ENCODE results near the gene DENND4B.

DNA sequence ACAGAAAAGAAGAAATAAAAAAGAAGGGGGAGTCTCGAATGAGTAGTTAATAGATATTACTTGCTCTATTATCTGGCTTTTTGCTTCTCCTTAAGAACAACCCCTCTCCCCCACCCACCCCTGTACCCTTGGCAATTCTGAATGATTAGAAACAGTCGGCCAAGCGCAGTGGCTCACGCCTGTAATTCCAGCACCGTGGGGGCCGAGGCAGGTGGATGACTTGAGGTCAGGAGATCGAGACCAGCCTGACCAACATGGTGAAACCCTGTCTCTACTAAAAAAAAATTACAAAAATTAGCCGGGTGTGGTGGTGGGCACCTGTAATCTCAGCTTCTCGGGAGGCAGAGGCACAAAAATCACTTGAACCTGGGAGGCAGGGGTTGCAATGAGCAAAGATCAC lies 66.5 kb downstream of the DENND4B start:
- TF ChIP-seq EZH2 (IDR thresholded peaks at IDR 0.05; ENCODE audit: borderline replicate concordance): no peak
- TF ChIP-seq, protein P1, sequence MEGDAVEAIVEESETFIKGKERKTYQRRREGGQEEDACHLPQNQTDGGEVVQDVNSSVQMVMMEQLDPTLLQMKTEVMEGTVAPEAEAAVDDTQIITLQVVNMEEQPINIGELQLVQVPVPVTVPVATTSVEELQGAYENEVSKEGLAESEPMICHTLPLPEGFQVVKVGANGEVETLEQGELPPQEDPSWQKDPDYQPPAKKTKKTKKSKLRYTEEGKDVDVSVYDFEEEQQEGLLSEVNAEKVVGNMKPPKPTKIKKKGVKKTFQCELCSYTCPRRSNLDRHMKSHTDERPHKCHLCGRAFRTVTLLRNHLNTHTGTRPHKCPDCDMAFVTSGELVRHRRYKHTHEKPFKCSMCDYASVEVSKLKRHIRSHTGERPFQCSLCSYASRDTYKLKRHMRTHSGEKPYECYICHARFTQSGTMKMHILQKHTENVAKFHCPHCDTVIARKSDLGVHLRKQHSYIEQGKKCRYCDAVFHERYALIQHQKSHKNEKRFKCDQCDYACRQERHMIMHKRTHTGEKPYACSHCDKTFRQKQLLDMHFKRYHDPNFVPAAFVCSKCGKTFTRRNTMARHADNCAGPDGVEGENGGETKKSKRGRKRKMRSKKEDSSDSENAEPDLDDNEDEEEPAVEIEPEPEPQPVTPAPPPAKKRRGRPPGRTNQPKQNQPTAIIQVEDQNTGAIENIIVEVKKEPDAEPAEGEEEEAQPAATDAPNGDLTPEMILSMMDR (IDR thresholded peaks at IDR 0.05; ENCODE audit: poor library complexity): no peak
